ENCODE measurements around the gene PCGF1. TPM values are rescaled to one million over a fixed set of nuclear protein-coding genes. Genes with fewer than 3 reads are reported as not detected.

PCGF1 gene
- total and polyA plus RNA-seq, 2 of the 13 experiments (the other 11 are each of a cell fraction or from before 2014, with no cell fraction given), result 20.4 to 22.6 TPM

- TF ChIP-seq NR2C2 (CRISPR knock-in tag; IDR thresholded peaks at IDR 0.05; ENCODE audit: borderline replicate concordance) (peak; percentile 70), TERF1 (CRISPR knock-in tag; IDR thresholded peaks at IDR 0.05) (no peak), SALL1 (CRISPR knock-in tag; IDR thresholded peaks at IDR 0.05) (peak; percentile 35), IRF2 (CRISPR knock-in tag; IDR thresholded peaks at IDR 0.05) (peak; percentile 9; the same call in 1 of the 2 replicates), THRA (CRISPR knock-in tag; IDR thresholded peaks at IDR 0.05; ENCODE audit: borderline replicate concordance) (peak; percentile 21; the same call in 1 of the 2 replicates), HMG20B (CRISPR knock-in tag; conservative IDR thresholded peaks at IDR 0.05) (peak; percentile 13; the same call in 1 of the 2 replicates), KLF11 (CRISPR knock-in tag; IDR thresholded peaks at IDR 0.05) (0 out of 2 replicates have a peak, but pooled peaks have one; percentile 12), BORCS8-MEF2B (CRISPR knock-in tag; IDR thresholded peaks at IDR 0.05) (peak; percentile 21; the same call in 1 of the 2 replicates), PAWR (CRISPR knock-in tag; IDR thresholded peaks at IDR 0.05; ENCODE audit: borderline replicate concordance) (0 out of 2 replicates have a peak, but pooled peaks have one; percentile 64), RELA (CRISPR knock-in tag; IDR thresholded peaks at IDR 0.05) (no peak), ZNF597 (CRISPR knock-in tag; IDR thresholded peaks at IDR 0.05) (no peak), REL (CRISPR knock-in tag; conservative IDR thresholded peaks at IDR 0.05) (0 out of 2 replicates have a peak, but pooled peaks have one; percentile 32), ZNF546 (CRISPR knock-in tag; conservative IDR thresholded peaks at IDR 0.05) (no peak), HNF1A (IDR thresholded peaks at IDR 0.05; ENCODE audit: low read depth) (peak; percentile 65; the same call in 1 of the 2 replicates), HNF1A (CRISPR knock-in tag; IDR thresholded peaks at IDR 0.05; ENCODE audit: borderline replicate concordance) (peak; percentile 66), POLR2AphosphoS5 (IDR thresholded peaks at IDR 0.05; ENCODE audit: low read depth, low read length) (no peak; the same call in 1 of the 2 replicates), NFIB (CRISPR knock-in tag; IDR thresholded peaks at IDR 0.05; ENCODE audit: borderline replicate concordance) (peak; percentile 94), TFDP1 (CRISPR knock-in tag; IDR thresholded peaks at IDR 0.05; ENCODE audit: borderline replicate concordance) (no peak), NFRKB (IDR thresholded peaks at IDR 0.05) (no peak)
These were observed 10.3 kb downstream of the PCGF1 start (continued) for GRCh38 chr2:74496997-74497776.
